GM13977 (cell line): Measurements from ENCODE around the gene NAT16.

Experiments used
- DNase-seq: peaks from one replicate; pipeline ENCODE4 v3.0.0; 2012; ENCODE audit warnings: low spot score
- CTCF ChIP-seq: IDR thresholded peaks from 2 replicates; pipeline ENCODE4 v1.5.1; 2012; ENCODE audit warnings: mild to moderate bottlenecking, control low read depth; ENCODE audit not compliant: insufficient read depth; ENCODE audit errors: extremely low read depth, missing control alignments
- in situ Hi-C: fragments of 300-500 bp; cut with MboI; formaldehyde crosslinking; loops from one replicate; pipeline ENCODE4 v1.12.0; 2022; ENCODE audit warnings: low sequenced_read_pairs, low pct_unique_long_range_greater_than_20kb, mixed read lengths, inconsistent platforms; ENCODE audit not compliant: unreplicated experiment

Gene NAT16

GRCh38 chr7:101218236-101219125 is 38.4 kb upstream of the NAT16 start:
- in situ Hi-C loops: no loop called here
- no peak for TF ChIP-seq CTCF
- DNase-seq: no peak

- in situ Hi-C loops: no loop called here
- TF ChIP-seq CTCF: no peak
- peak; percentile 100 for DNase-seq
Observed at GRCh38 chr7:101217388-101218235, 37.5 kb upstream of the NAT16 start, which contains the start of the genes PLOD3 and ZNHIT1. Gene PLOD3, minus strand, starts transcription at chr7:101217581. Its CDS starts 307 bp downstream, at chr7:101217274. Gene ZNHIT1, plus strand, starts transcription at chr7:101218165. Its CDS starts 31 bp downstream, at chr7:101218196.

GRCh38 chr7:101216860-101217387 is 36.8 kb upstream of the NAT16 start:
- in situ Hi-C loops: no loop called here
- DNase-seq: no peak
- peak; percentile 12 for TF ChIP-seq CTCF

- no peak for DNase-seq
- in situ Hi-C loops: no loop called here
- TF ChIP-seq CTCF: no peak
Observed at GRCh38 chr7:101216001-101216859, 36.1 kb upstream of the NAT16 start.

GRCh38 chr7:101212014-101212413 is 31.9 kb upstream of the NAT16 start:
- TF ChIP-seq CTCF: no peak
- DNase-seq: no peak
- in situ Hi-C loops: no loop called here
